K562 (cell line): ENCODE results near the gene FBXL4. TPM values are rescaled to one million over a fixed set of nuclear protein-coding genes. Genes with fewer than 3 reads are reported as not detected.

ENCODE experiments used
- CBX8 ChIP-seq: fragments of 200-600 bp; sonication (generic); IDR thresholded peaks from 2 replicates; pipeline ENCODE4 v1.6.1; 2012; ENCODE audit warnings: borderline replicate concordance, mixed run types, low read depth, mild to moderate bottlenecking, moderate library complexity, mixed read lengths, low read length, control low read depth, inconsistent platforms; ENCODE audit not compliant: poor library complexity, severe bottlenecking; ENCODE audit errors: extremely low read depth
- CHD4 ChIP-seq: fragments of 200-600 bp; sonication (generic); IDR thresholded peaks from 3 replicates; pipeline ENCODE4 v1.6.1; 2012; ENCODE audit warnings: low read depth, mild to moderate bottlenecking, mixed read lengths, low read length, inconsistent platforms; ENCODE audit not compliant: insufficient read depth, insufficient replicate concordance, poor library complexity, severe bottlenecking
- E2F3 ChIP-seq: fragments of 250-450 bp; sonication (Bioruptor Pico); IDR thresholded peaks from 2 replicates; pipeline ENCODE4 v1.4.0; 2020; ENCODE audit warnings: mild to moderate bottlenecking
- E2F6 ChIP-seq, 2 experiments: IDR thresholded peaks; 2 replicates each; pipeline ENCODE4 v1.6.1; 2011; ENCODE audit warnings: borderline replicate concordance in 1 of 2, control low read depth in 1 of 2, low read depth in 1 of 2, low read length in 1 of 2, mild to moderate bottlenecking in 1 of 2, mixed read lengths in 1 of 2, moderate library complexity in 1 of 2; ENCODE audit not compliant: insufficient read depth in 1 of 2, insufficient read length in 1 of 2, poor library complexity in 1 of 2, severe bottlenecking in 1 of 2; ENCODE audit errors: extremely low read depth in 1 of 2
- ESRRB ChIP-seq: fragments of 250-450 bp; sonication (Bioruptor Pico); IDR thresholded peaks from 2 replicates; pipeline ENCODE4 v1.5.0; 2020; ENCODE audit warnings: mild to moderate bottlenecking, moderate library complexity, borderline replicate concordance
- GTF2A2 ChIP-seq: IDR thresholded peaks from 2 replicates; pipeline ENCODE4 v1.6.1; 2016; ENCODE audit warnings: mild to moderate bottlenecking, missing genetic modification characterization, missing compliant biosample characterization
- HOXB6 ChIP-seq: fragments of 250-450 bp; sonication (Bioruptor Pico); IDR thresholded peaks from 2 replicates; pipeline ENCODE4 v1.5.1; 2022; ENCODE audit warnings: mild to moderate bottlenecking, borderline replicate concordance
- KDM2B ChIP-seq: fragments of 250-450 bp; sonication (Bioruptor Pico); IDR thresholded peaks from 2 replicates; pipeline ENCODE4 v1.8.0; 2021; ENCODE audit warnings: mild to moderate bottlenecking, moderate library complexity
- NFE2 ChIP-seq: IDR thresholded peaks from 2 replicates; pipeline ENCODE4 v1.6.1; 2014; ENCODE audit warnings: antibody characterized with exemption, low read depth
- PHB2 ChIP-seq: fragments of 450-650 bp; IDR thresholded peaks from 2 replicates; pipeline ENCODE4 v1.6.1; 2017; ENCODE audit warnings: low read depth
- POLR2AphosphoS5 ChIP-seq: IDR thresholded peaks from 2 replicates; pipeline ENCODE4 v1.6.1; 2011; ENCODE audit warnings: mild to moderate bottlenecking, low read depth, low read length, moderate library complexity; ENCODE audit not compliant: control insufficient read depth, insufficient read depth
- POLR2G ChIP-seq: fragments of 200-400 bp; formaldehyde crosslinking; IDR thresholded peaks from 2 replicates; pipeline ENCODE4 v1.6.1; 2017; ENCODE audit warnings: low read depth, mild to moderate bottlenecking, antibody characterized with exemption, low read length, moderate library complexity
- SAFB2 ChIP-seq: fragments of 200-400 bp; formaldehyde crosslinking; IDR thresholded peaks from 2 replicates; pipeline ENCODE4 v1.6.1; 2018; ENCODE audit warnings: borderline replicate concordance, low read length, low read depth, moderate library complexity; ENCODE audit not compliant: severe bottlenecking
- SMARCC2 ChIP-seq: fragments of 450-650 bp; IDR thresholded peaks from 2 replicates; pipeline ENCODE4 v1.6.1; 2017; ENCODE audit warnings: antibody characterized with exemption, moderate library complexity, mild to moderate bottlenecking, low read depth
- SNRNP70 ChIP-seq: fragments of 200-400 bp; formaldehyde crosslinking; optimal IDR thresholded peaks from 2 replicates; pipeline ENCODE3; 2017; ENCODE audit warnings: low read depth, low read length
- TEAD4 ChIP-seq, 2 experiments: sonication (generic) in 1 of 2; formaldehyde crosslinking in 1 of 2; IDR thresholded peaks; 2 replicates each; pipeline versions ENCODE4 v1.6.1 to v1.8.0; 2012 to 2022; ENCODE audit warnings: borderline replicate concordance in 1 of 2, inconsistent platforms in 1 of 2, low read length in 1 of 2, mild to moderate bottlenecking in 1 of 2, missing genetic modification reagents in 1 of 2
- ZNF134 ChIP-seq: fragments of 250-450 bp; sonication (Bioruptor Pico); conservative IDR thresholded peaks from 2 replicates; pipeline ENCODE4 v1.4.0; 2020
- ZNF707 ChIP-seq: fragments of 250-450 bp; sonication (Bioruptor Pico); conservative IDR thresholded peaks from 2 replicates; pipeline ENCODE4 v1.8.0; 2022; ENCODE audit warnings: inconsistent platforms, mild to moderate bottlenecking, moderate library complexity
- polyA plus RNA-seq, 8 experiments: library from polyadenylated mRNA; depleted of rRNA in 4 of 8; stranded (reverse) in 5 of 8; unstranded in 3 of 8; fragments of >200 nt; fragmentation: Nextera tagmentation in 2 of 8; fragmentation: Illumina TruSeq in 1 of 8; extraction: Ambion mirVana in 2 of 8; extraction: Trizol in 1 of 8; gene quantifications; 2 replicates each; pipeline versions ENCODE4 v1.2.1 to v1.2.3, GENCODE V29; 2011 to 2014; ENCODE audit warnings: inconsistent platforms in 1 of 8, missing spikeins in 1 of 8
- total RNA-seq, 7 experiments: library from RNA; depleted of rRNA in 6 of 7; stranded (reverse); fragments of >200 nt in 6 of 7; fragmentation: Illumina TruSeq in 2 of 7; extraction: Trizol in 2 of 7; gene quantifications; 2 replicates each; pipeline versions ENCODE4 v1.2.1 to v1.2.3, GENCODE V29; 2011 to 2021; ENCODE audit warnings: low replicate concordance in 1 of 7
- TF ChIP-seq, protein P1 (sequence below): sonication (generic); formaldehyde crosslinking; IDR thresholded peaks from 2 replicates; pipeline ENCODE4 v1.5.0; 2020; ENCODE audit warnings: missing genetic modification reagents

FBXL4 gene
- total and polyA plus RNA-seq, 9 of the 15 experiments (the other 6 are each of a cell fraction or from before 2014, with no cell fraction given): 4.2 to 23.1 (median 7.7) TPM

DNA sequence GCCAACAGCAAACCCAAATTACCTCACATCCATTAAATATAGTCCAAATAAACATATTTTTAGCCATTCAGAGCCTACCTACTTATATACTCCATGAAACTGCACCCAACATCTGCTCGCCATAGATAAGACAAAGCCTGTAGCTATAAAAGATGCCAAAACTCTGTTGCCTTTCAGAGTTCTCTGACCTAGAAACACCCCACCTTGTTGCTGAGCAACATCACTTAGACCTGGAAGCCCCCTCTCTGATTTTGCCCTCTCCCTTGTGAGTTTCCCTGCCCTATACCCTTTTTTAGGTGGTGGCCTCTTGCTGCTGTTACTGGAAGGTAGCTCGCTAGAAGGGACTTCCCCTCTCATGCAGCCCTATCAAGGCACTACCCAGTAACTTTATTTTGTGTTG lies 27.7 kb upstream of the FBXL4 start (continued):
- TF ChIP-seq POLR2AphosphoS5 (no peak), E2F3 (no peak), GTF2A2 (no peak), SAFB2 (no peak), POLR2G (no peak), SNRNP70 (no peak), ZNF134 (CRISPR knock-in tag) (no peak), CBX8 (no peak), CHD4 (no peak), ZNF707 (no peak), SMARCC2 (peak; percentile 30; the same call in 1 of the 2 replicates), HOXB6 (no peak), KDM2B (CRISPR knock-in tag) (no peak), E2F6 (IDR thresholded peaks at IDR 0.05; ENCODE audit: borderline replicate concordance in 1 of 2, extremely low read depth in 1 of 2, insufficient read depth in 1 of 2, insufficient read length in 1 of 2, low read depth in 1 of 2, low read length in 1 of 2, poor library complexity in 1 of 2, severe bottlenecking in 1 of 2) (no peak), PHB2 (no peak), ESRRB (CRISPR knock-in tag) (no peak), NFE2 (no peak), TEAD4 (IDR thresholded peaks at IDR 0.05; ENCODE audit: low read length) (peak; percentile 52), TEAD4 (CRISPR knock-in tag; IDR thresholded peaks at IDR 0.05; ENCODE audit: borderline replicate concordance) (no peak)
- TF ChIP-seq, protein P1, sequence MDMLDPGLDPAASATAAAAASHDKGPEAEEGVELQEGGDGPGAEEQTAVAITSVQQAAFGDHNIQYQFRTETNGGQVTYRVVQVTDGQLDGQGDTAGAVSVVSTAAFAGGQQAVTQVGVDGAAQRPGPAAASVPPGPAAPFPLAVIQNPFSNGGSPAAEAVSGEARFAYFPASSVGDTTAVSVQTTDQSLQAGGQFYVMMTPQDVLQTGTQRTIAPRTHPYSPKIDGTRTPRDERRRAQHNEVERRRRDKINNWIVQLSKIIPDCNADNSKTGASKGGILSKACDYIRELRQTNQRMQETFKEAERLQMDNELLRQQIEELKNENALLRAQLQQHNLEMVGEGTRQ (CRISPR knock-in tag): no peak
- TF ChIP-seq, all 486 proteins: peak for 16
